Heart left ventricle (tissue), 16 donors: Measurements from ENCODE around the gene HOXA2. TPM values are rescaled to one million over a fixed set of nuclear protein-coding genes. Genes with fewer than 3 reads are reported as not detected.

Source experiments
- ATAC-seq, 4 donors: fragments of 200-7000 bp; cut with Tn5 transposase; one replicate each; pipeline ENCODE4 v1.9.1; 2020 to 2022; ENCODE audit warnings: moderate library complexity in 4 of 4, mild to moderate bottlenecking in 3 of 4, moderate number of reproducible peaks in 1 of 4
- DNase-seq, 5 donors: peaks; one replicate each; pipeline ENCODE4 v3.0.0-alpha.2; 2020
- H3K27ac ChIP-seq, 12 donors: fragments of 200-600 bp; sonication (generic) in 4 of 12; one replicate each; pipeline versions ENCODE4 v1.5.0 to v1.8.0; 2016 to 2022; ENCODE audit warnings: mild to moderate bottlenecking in 2 of 12
- H3K27me3 ChIP-seq, 9 donors: fragments of 200-600 bp; sonication (generic) in 2 of 9; one replicate each; pipeline versions ENCODE4 v1.5.1 to v1.8.0; 2016 to 2022; ENCODE audit warnings: mild to moderate bottlenecking in 3 of 9
- H3K36me3 ChIP-seq, 9 donors: fragments of 200-600 bp; sonication (generic) in 2 of 9; one replicate each; pipeline versions ENCODE4 v1.5.0 to v1.8.0; 2018 to 2022; ENCODE audit warnings: mild to moderate bottlenecking in 2 of 9
- H3K4me1 ChIP-seq, 12 donors: fragments of 200-600 bp; sonication (generic) in 4 of 12; one replicate each; pipeline versions ENCODE4 v1.5.0 to v1.8.0; 2016 to 2022; ENCODE audit warnings: mild to moderate bottlenecking in 3 of 12
- H3K4me3 ChIP-seq, 12 donors: fragments of 200-600 bp; sonication (generic) in 4 of 12; one replicate each; pipeline versions ENCODE4 v1.5.0 to v1.8.0; 2017 to 2022; ENCODE audit warnings: mild to moderate bottlenecking in 9 of 12, moderate library complexity in 4 of 12
- H3K9me3 ChIP-seq, 12 donors: fragments of 200-600 bp; sonication (generic) in 4 of 12; one replicate each; pipeline versions ENCODE4 v1.5.0 to v1.8.0; 2016 to 2022; ENCODE audit warnings: mild to moderate bottlenecking in 1 of 12
- POLR2A ChIP-seq, 2 donors: fragments of 450-650 bp; IDR thresholded peaks; one replicate each; pipeline ENCODE4 v1.6.1; 2017; ENCODE audit warnings: antibody characterized with exemption in 2 of 2, mild to moderate bottlenecking in 2 of 2, moderate library complexity in 2 of 2
- WGBS, 4 donors: extraction: QIAGEN DNeasy Blood & Tissue Kit in 2 of 4; methylation state at CpG; one replicate each; pipeline versions ENCODE4 v1.1.5 to v1.1.7; 2013 to 2018; 5-methylcytosine and 5-hydroxymethylcytosine counted together
- intact Hi-C, 10 donors: fragments of 100-400 bp; cut with DNase I; formaldehyde crosslinking; loops; one replicate each; pipeline versions ENCODE4 v1.11.1 to v1.14.2; 2022
- polyA plus RNA-seq, 2 donors: library from polyadenylated mRNA; stranded (reverse); fragments of 200-250 nt; gene quantifications; one replicate each; pipeline ENCODE4 v1.2.3, GENCODE V29; 2013
- total RNA-seq, 9 donors: library from RNA; depleted of rRNA in 2 of 9; stranded (reverse); fragments of >200 nt in 2 of 9; fragmentation: NEBNext Ultra II Directional in 3 of 9; extraction: Animal tissue kit (Norgen Biotek cat#: 25700) in 3 of 9; gene quantifications; one replicate each; pipeline versions ENCODE4 v1.1.0 to v1.2.4, GENCODE V29; 2016 to 2023
- TF ChIP-seq, protein P1 (sequence below), 12 donors: fragments of 200-600 bp; sonication (generic) in 4 of 12; IDR thresholded peaks; one replicate each; pipeline versions ENCODE4 v1.5.0 to v1.8.0; 2018 to 2022; ENCODE audit warnings: antibody characterized with exemption in 12 of 12, mild to moderate bottlenecking in 5 of 12
- donor health status: ischemic (EF 13 %, LVEDD 7.1; RV severe dilation, severe dysfunction).
- donor health status: healthy with polysubstance abuse.
- donor health status: DM: no; HTN: yes; CAD: no.
- donor health status: DM: no; HTN: no; CAD: no.
- donor health status: ischemic (EF 25% LVEDD 6.9; RV normal size, moderate dysfunction).
- donor health status: ischemic (EF 25% LVEDD 5.7; RV mildly dilated, moderate dysfunction).
- donor health status: healthy.
- donor health status: DM: yes; HTN: yes; CAD: no.
- donor health status: ischemic (EF 35%, LVEDD 5.7; RV mildly dilated, moderate dysfunction).
- donor health status: nonischemic (EF 11% LVEDD 7.7; RV severe dilation, severe dysfunction).
- donor health status: DM: yes; HTN: yes; CAD: no.
- donor health status: PGD.
- donor health status: ischemic (EF 29% LVEDD 5.4; RV normal size, mild dysfunction).
- donor health status: nonischemic (EF 23%, LVEDD 6.1; RV moderate dilation, normal function).

The HOXA2 gene
- total and polyA plus RNA-seq, 11 donors, result 0.03 to 0.57 (median 0.14) TPM; not detected in 8

GRCh38 chr7:27125986-27126394, 23.5 kb upstream of the HOXA2 start:
- TF ChIP-seq POLR2A (IDR thresholded peaks at IDR 0.05), result no peak
- H3K4me3 ChIP-seq, result no peak overlapping the region
- ATAC-seq, result no peak
- 18 to 34% (median 20%) methylated on average over 5 of the region's 5 CpGs for WGBS, 4 donors
- H3K36me3 ChIP-seq, result no peaks in the 10 kb centered on the region
- H3K27me3 ChIP-seq, result peaks cover 31 to 98% (median 81%) of the 10 kb centered on the region in 9 donors
- intact Hi-C loops, result no loop called here
- peak overlapping the region in 1 of 12 donors; percentile 48 for H3K27ac ChIP-seq
- DNase-seq, result no peak
- H3K4me1 ChIP-seq, result peaks cover 0 to 14% (median 0%) of the 10 kb centered on the region in 12 donors
- H3K9me3 ChIP-seq, result no peaks in the 10 kb centered on the region

DNA sequence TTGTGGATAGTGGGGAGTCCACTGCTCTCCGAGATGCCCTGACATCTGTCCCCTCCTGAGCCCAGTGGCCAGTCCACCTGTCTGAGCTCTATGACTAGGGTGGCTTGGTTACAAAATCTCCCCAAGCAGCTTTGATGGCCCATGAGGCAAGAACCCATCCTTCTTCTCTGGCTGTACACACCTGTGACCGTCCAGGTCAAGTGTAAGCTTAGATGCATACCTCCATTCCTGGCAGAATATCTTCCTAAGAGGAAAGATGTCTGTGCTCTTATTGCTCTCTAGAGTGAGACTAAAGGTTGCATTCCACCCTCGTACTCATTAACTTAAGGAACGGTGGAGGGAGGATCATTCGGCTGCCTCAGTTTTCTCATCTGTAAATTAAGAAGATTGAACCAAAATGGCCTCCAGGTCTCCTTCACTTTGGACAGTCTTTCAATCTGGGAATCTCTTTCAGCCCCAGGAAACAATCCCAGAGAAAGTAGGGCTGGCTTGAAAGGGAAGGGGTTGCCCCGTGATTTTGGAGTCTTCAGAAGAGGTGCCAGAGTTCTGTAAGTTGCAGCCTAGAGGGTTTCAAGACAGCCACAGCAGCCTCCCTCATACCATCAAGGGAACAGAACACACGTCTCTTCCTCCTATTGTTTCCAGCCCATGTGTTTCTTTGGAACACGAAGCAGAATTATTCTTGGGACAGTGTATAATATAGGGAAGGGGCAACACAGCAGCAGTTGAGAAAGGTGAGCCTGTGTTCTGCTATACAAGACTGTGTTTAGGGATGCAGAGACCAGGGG, 22.6 kb upstream of the HOXA2 start:
- intact Hi-C loops, result no loop called here
- no peak for ATAC-seq
- 20 to 34% (median 27%) methylated on average over 8 of the region's 8 CpGs for WGBS, 4 donors

DNA sequence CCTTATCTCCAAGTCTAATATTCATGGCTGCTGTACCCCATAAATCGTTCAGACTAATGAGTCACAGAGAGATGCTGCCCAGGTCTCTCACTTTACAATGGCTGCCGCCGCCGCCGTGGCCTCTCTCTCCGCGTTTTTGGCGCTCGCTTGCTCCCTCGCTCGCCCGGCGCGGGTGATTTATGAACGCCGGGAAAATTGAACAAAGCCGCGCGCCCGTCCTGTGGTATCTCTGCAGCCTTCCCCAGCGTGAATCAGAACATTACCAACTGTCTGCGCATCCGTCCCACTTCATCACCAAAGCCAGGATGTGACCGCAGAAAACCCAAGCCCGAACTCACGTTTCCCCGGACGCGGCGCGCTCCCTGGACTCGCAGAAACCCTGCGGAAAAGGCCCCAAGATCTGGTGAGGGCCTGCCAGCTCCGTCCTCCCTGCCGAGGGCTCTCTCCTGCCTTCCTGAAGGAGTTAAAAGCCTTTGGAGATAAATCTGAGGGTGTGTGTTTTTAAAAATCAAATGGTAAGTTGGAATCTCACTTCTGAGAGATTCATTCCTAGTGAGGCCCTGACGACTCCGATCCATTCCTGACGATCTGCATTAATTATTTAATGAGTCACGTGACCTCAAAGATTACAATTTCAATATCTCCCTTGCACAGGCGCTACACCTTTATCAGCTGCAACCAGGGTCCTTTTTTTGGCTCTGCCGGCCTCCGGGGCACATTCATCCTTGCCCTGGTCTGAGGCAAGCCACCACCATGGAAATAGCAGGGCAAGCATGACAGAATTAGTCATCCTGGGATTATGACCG, 21.8 kb upstream of the HOXA2 start:
- TF ChIP-seq, protein P1, sequence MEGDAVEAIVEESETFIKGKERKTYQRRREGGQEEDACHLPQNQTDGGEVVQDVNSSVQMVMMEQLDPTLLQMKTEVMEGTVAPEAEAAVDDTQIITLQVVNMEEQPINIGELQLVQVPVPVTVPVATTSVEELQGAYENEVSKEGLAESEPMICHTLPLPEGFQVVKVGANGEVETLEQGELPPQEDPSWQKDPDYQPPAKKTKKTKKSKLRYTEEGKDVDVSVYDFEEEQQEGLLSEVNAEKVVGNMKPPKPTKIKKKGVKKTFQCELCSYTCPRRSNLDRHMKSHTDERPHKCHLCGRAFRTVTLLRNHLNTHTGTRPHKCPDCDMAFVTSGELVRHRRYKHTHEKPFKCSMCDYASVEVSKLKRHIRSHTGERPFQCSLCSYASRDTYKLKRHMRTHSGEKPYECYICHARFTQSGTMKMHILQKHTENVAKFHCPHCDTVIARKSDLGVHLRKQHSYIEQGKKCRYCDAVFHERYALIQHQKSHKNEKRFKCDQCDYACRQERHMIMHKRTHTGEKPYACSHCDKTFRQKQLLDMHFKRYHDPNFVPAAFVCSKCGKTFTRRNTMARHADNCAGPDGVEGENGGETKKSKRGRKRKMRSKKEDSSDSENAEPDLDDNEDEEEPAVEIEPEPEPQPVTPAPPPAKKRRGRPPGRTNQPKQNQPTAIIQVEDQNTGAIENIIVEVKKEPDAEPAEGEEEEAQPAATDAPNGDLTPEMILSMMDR (IDR thresholded peaks at IDR 0.05), result no peak
- no peak for TF ChIP-seq POLR2A (IDR thresholded peaks at IDR 0.05)
- H3K9me3 ChIP-seq, result no peaks in the 10 kb centered on the region
- no peaks in the 10 kb centered on the region for H3K36me3 ChIP-seq
- peaks cover 0 to 3% (median 0%) of the 10 kb centered on the region in 12 donors for H3K4me1 ChIP-seq
- H3K4me3 ChIP-seq, result no peak overlapping the region
- DNase-seq, result no peak
- intact Hi-C loops, result no loop called here
- H3K27me3 ChIP-seq, result peaks cover 35 to 99% (median 85%) of the 10 kb centered on the region in 9 donors
- no peak for ATAC-seq
- H3K27ac ChIP-seq, result peak overlapping the region in 1 of 12 donors; percentile 48
- WGBS, 4 donors, result 22 to 34% (median 23%) methylated on average over 41 to 43 of the region's 43 CpGs

More for the DNA sequence above, 22.6 kb upstream of the HOXA2 start:
- DNase-seq, result no peak
- Histone ChIP-seq H3K4me3 (no peak overlapping the region), H3K27ac (peak overlapping the region in 2 of 12 donors; percentile 0 to 48), H3K4me1 (peaks cover 0 to 8% (median 0%) of the 10 kb centered on the region in 12 donors), H3K36me3 (no peaks in the 10 kb centered on the region), H3K9me3 (no peaks in the 10 kb centered on the region), H3K27me3 (peaks cover 36 to 98% (median 84%) of the 10 kb centered on the region in 9 donors)
- TF ChIP-seq, protein P1 (IDR thresholded peaks at IDR 0.05), result no peak
- no peak for TF ChIP-seq POLR2A (IDR thresholded peaks at IDR 0.05)

DNA sequence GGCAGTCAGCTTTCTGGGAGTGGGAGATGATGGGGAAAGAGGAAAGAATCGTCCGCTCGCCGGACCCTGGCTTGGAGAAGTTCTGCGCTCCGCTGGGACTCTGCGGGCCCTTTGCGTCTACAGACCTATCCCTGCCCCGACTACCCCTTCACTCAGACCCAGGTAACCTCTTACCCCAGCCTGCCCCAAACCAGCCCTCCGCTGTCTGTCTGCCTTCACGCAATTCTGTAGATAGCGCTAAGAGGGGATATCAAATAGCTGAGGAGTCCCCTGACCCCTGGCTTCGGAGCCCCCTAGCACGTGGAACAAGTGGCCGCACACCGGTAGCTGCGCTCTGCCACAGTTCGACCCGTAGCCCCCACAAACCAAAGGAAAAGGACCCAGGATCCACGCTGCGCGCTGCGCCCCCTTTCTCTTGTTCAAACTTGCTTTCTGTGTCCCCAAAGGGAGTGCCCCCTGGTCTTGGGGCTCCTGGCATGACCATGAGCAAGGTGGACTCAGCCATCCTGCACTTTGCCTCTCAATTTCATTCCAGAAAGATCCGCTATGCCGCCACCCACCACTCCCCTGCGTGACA, 21.1 kb upstream of the HOXA2 start:
- DNase-seq (peak in 1 of 5 donors; percentile 55), ATAC-seq (no peak)
- Histone ChIP-seq H3K27ac (peak overlapping the region in 1 of 12 donors; percentile 48), H3K9me3 (no peaks in the 10 kb centered on the region), H3K4me3 (no peak overlapping the region), H3K36me3 (no peaks in the 10 kb centered on the region), H3K4me1 (peaks cover 0 to 3% (median 0%) of the 10 kb centered on the region in 12 donors), H3K27me3 (peaks cover 28 to 99% (median 79%) of the 10 kb centered on the region in 9 donors)
- 27 to 41% (median 32%) methylated on average over 25 to 26 of the region's 26 CpGs for WGBS, 4 donors
- intact Hi-C loops, result no loop called here
- TF ChIP-seq, protein P1 (IDR thresholded peaks at IDR 0.05), result no peak
- no peak for TF ChIP-seq POLR2A (IDR thresholded peaks at IDR 0.05)
